ENCODE data around the gene CCL25. TPM values are rescaled to one million over a fixed set of nuclear protein-coding genes. Genes with fewer than 3 reads are reported as not detected.

The CCL25 gene
- total and polyA plus RNA-seq, 2 of the 13 experiments (the other 11 are each of a cell fraction or from before 2014, with no cell fraction given), result not detected

DNA sequence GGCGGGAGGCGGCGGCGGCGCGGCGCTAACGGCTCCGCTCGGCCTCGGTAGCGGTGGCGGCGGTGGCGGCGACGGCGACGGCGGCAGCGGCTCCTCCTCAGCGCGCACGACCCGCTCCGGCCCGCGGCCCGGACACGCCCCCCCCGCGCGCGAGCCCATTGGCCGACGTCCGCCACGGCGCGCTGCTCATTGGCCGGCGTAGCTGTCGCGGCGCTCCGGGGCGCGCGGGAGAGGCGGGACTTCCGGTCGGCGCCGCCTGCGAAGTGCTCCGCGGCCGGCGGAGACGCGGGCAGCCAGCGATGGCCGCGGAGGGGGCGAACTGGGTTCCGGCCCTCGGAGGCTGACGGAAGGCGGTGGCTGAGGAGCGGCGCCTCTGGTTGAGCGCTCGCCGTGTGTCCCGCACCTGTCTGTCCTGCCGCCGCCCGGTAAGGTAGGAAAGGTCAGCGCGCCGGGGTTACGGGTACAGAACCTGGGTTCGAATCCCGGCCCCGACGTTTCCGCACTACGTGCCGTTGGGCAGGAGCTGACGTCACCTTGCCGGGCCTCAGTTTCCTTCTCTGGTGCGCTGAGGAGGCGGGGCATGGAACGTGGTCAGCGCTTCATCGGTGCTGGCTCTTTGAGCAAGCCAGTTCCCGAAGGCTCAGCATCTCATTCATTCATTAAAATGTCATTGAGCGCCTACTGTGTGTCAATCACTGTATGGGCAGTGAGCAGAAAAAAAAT, 46.9 kb upstream of the CCL25 start, which contains the start of gene ELAVL1 (continued):
- TF ChIP-seq ZNF850 (CRISPR knock-in tag; conservative IDR thresholded peaks at IDR 0.05), result no peak
- TF ChIP-seq MEF2D (CRISPR knock-in tag; IDR thresholded peaks at IDR 0.05), result no peak
- TF ChIP-seq ATF7 (IDR thresholded peaks at IDR 0.05), result peak; percentile 37; the same call in 1 of the 2 replicates
- peak; percentile 90; the same call in 1 of the 2 replicates for TF ChIP-seq ATF7 (CRISPR knock-in tag; IDR thresholded peaks at IDR 0.05)
- 0 out of 2 replicates have a peak, but pooled peaks have one; percentile 43 for TF ChIP-seq CHD4 (IDR thresholded peaks at IDR 0.05; ENCODE audit: borderline replicate concordance, low read length)
- TF ChIP-seq PAX8 (CRISPR knock-in tag; IDR thresholded peaks at IDR 0.05; ENCODE audit: borderline replicate concordance), result no peak
- TF ChIP-seq FOXP1 (IDR thresholded peaks at IDR 0.05), result no peak
- TF ChIP-seq FOXP1 (CRISPR knock-in tag; IDR thresholded peaks at IDR 0.05), result no peak
- peak; percentile 74 for TF ChIP-seq SKI (IDR thresholded peaks at IDR 0.05; ENCODE audit: partially characterized antibody)
- TF ChIP-seq, protein P1, sequence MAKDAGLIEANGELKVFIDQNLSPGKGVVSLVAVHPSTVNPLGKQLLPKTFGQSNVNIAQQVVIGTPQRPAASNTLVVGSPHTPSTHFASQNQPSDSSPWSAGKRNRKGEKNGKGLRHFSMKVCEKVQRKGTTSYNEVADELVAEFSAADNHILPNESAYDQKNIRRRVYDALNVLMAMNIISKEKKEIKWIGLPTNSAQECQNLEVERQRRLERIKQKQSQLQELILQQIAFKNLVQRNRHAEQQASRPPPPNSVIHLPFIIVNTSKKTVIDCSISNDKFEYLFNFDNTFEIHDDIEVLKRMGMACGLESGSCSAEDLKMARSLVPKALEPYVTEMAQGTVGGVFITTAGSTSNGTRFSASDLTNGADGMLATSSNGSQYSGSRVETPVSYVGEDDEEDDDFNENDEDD (CRISPR knock-in tag; IDR thresholded peaks at IDR 0.05; ENCODE audit: borderline replicate concordance), result peak; percentile 78; the same call in 1 of the 2 replicates
- TF ChIP-seq ONECUT2 (CRISPR knock-in tag; IDR thresholded peaks at IDR 0.05), result no peak
- TF ChIP-seq SYNCRIP (IDR thresholded peaks at IDR 0.05; ENCODE audit: insufficient read depth, low read depth, low read length), result no peak
- TF ChIP-seq, protein P2, sequence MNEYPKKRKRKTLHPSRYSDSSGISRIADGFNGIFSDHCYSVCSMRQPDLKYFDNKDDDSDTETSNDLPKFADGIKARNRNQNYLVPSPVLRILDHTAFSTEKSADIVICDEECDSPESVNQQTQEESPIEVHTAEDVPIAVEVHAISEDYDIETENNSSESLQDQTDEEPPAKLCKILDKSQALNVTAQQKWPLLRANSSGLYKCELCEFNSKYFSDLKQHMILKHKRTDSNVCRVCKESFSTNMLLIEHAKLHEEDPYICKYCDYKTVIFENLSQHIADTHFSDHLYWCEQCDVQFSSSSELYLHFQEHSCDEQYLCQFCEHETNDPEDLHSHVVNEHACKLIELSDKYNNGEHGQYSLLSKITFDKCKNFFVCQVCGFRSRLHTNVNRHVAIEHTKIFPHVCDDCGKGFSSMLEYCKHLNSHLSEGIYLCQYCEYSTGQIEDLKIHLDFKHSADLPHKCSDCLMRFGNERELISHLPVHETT (CRISPR knock-in tag; conservative IDR thresholded peaks at IDR 0.05), result peak; percentile 93
- no peak for TF ChIP-seq SMAD9 (CRISPR knock-in tag; IDR thresholded peaks at IDR 0.05)
- TF ChIP-seq KMT2B (CRISPR knock-in tag; IDR thresholded peaks at IDR 0.05), result peak; percentile 59
- 0 out of 2 replicates have a peak, but pooled peaks have one; percentile 46 for TF ChIP-seq KDM3A (CRISPR knock-in tag; IDR thresholded peaks at IDR 0.05; ENCODE audit: low read depth)
- TF ChIP-seq SALL1 (CRISPR knock-in tag; IDR thresholded peaks at IDR 0.05), result peak; percentile 64
- peak; percentile 93 for TF ChIP-seq SP2 (CRISPR knock-in tag; IDR thresholded peaks at IDR 0.05)
- no peak for TF ChIP-seq U2AF2 (IDR thresholded peaks at IDR 0.05; ENCODE audit: low read depth, low read length)
- TF ChIP-seq, protein P3, sequence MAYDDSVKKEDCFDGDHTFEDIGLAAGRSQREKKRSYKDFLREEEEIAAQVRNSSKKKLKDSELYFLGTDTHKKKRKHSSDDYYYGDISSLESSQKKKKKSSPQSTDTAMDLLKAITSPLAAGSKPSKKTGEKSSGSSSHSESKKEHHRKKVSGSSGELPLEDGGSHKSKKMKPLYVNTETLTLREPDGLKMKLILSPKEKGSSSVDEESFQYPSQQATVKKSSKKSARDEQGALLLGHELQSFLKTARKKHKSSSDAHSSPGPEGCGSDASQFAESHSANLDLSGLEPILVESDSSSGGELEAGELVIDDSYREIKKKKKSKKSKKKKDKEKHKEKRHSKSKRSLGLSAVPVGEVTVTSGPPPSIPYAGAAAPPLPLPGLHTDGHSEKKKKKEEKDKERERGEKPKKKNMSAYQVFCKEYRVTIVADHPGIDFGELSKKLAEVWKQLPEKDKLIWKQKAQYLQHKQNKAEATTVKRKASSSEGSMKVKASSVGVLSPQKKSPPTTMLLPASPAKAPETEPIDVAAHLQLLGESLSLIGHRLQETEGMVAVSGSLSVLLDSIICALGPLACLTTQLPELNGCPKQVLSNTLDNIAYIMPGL (CRISPR knock-in tag; IDR thresholded peaks at IDR 0.05; ENCODE audit: borderline replicate concordance in 1 of 2, low read depth in 1 of 2), result peak in 1 of 2 experiments; percentile 74; a peak in 2 of 4 replicates
- TF ChIP-seq ZNF30 (CRISPR knock-in tag; IDR thresholded peaks at IDR 0.05), result no peak
- no peak for TF ChIP-seq SOX13 (IDR thresholded peaks at IDR 0.05)
- TF ChIP-seq SOX13 (CRISPR knock-in tag; conservative IDR thresholded peaks at IDR 0.05 in 1 of 2, IDR thresholded peaks at IDR 0.05 in 1 of 2), result no peak

All from HepG2 (cell line).